Caco-2 (cell line): ENCODE results near the gene SH2D4B. TPM values are rescaled to one million over a fixed set of nuclear protein-coding genes. Genes with fewer than 3 reads are reported as not detected.

Experiments used
- BruUV-seq: library from RNA; stranded (reverse); fragments of 400-500 nt; replicated peaks from 2 replicates; lab custom pipeline; 2021; lab: Mats Ljungman, UMichigan
- CTCF ChIA-PET: fragments of 300-600 bp; sonication (Branson Sonifier 250); formaldehyde crosslinking; loops from one replicate; lab custom pipeline; 2022; ENCODE audit warnings: antibody characterized with exemption; lab: Charles Lee
- POLR2A ChIA-PET: fragments of 300-600 bp; sonication (Branson Sonifier 250); formaldehyde crosslinking; loops from one replicate; lab custom pipeline; 2022; ENCODE audit warnings: antibody characterized with exemption; lab: Charles Lee
- DNase-seq, 2 experiments: peaks; one replicate each; pipeline versions ENCODE4 v3.0.0 to v3.0.0-alpha.2; 2020 to 2022
- H3K27me3 ChIP-seq: replicated peaks from 2 replicates; pipeline ENCODE4 v1.6.0; 2011; ENCODE audit warnings: low read length; ENCODE audit not compliant: control insufficient read depth, insufficient read depth
- H3K36me3 ChIP-seq: 2 replicates; pipeline ENCODE4 v1.5.1; 2011; ENCODE audit warnings: low read length; ENCODE audit not compliant: control insufficient read depth, insufficient read depth
- H3K4me1 ChIP-seq: fragments of 250-450 bp; sonication (Bioruptor Pico); 2 replicates; pipeline ENCODE4 v1.5.1; 2020; ENCODE audit warnings: mild to moderate bottlenecking
- H3K4me3 ChIP-seq: 2 replicates; pipeline ENCODE4 v1.5.1; 2011; ENCODE audit warnings: low read depth, mild to moderate bottlenecking, control low read depth, low read length
- H3K9me3 ChIP-seq: fragments of 250-450 bp; sonication (Bioruptor Pico); 2 replicates; pipeline ENCODE4 v1.5.1; 2020; ENCODE audit warnings: mild to moderate bottlenecking, moderate library complexity
- H3K27ac Mint-ChIP-seq: one replicate; pipeline ENCODE4 v1.8.0; 2022; ENCODE audit warnings: mixed read lengths; ENCODE audit not compliant: unreplicated experiment
- H3K27me3 Mint-ChIP-seq: one replicate; pipeline ENCODE4 v1.8.0; 2022; ENCODE audit warnings: mixed read lengths; ENCODE audit not compliant: insufficient read depth, unreplicated experiment
- H3K36me3 Mint-ChIP-seq: one replicate; pipeline ENCODE4 v1.8.0; 2022; ENCODE audit warnings: mild to moderate bottlenecking, mixed read lengths; ENCODE audit not compliant: insufficient read depth, unreplicated experiment
- H3K4me1 Mint-ChIP-seq: one replicate; pipeline ENCODE4 v1.8.0; 2022; ENCODE audit warnings: low read depth, mixed read lengths; ENCODE audit not compliant: unreplicated experiment
- H3K4me3 Mint-ChIP-seq: one replicate; pipeline ENCODE4 v1.8.0; 2022; ENCODE audit warnings: mild to moderate bottlenecking, moderate library complexity, mixed read lengths; ENCODE audit not compliant: unreplicated experiment
- H3K9me3 Mint-ChIP-seq: one replicate; pipeline ENCODE4 v1.8.0; 2022; ENCODE audit warnings: mixed read lengths; ENCODE audit not compliant: unreplicated experiment
- CTCF ChIP-seq, 2 experiments: fragments of 200-600 bp in 1 of 2; IDR thresholded peaks; 1 replicate in 1 of 2; 2 replicates in 1 of 2; pipeline versions ENCODE4 v1.5.1 to v1.8.0; 2011 to 2022; ENCODE audit warnings: antibody characterized with exemption in 1 of 2, control low read depth in 1 of 2, inconsistent platforms in 1 of 2, low read depth in 1 of 2, low read length in 1 of 2, mild to moderate bottlenecking in 1 of 2, moderate library complexity in 1 of 2; ENCODE audit not compliant: insufficient read depth in 1 of 2, severe bottlenecking in 1 of 2, unreplicated experiment in 1 of 2
- intact Hi-C: fragments of 100-400 bp; cut with micrococcal nuclease; formaldehyde crosslinking; loops from one replicate; pipeline ENCODE4 v1.10.0; 2022; ENCODE audit not compliant: unreplicated experiment
- total RNA-seq: library from RNA; stranded (reverse); gene quantifications from 2 replicates; pipeline ENCODE4 v1.2.3, GENCODE V29; 2022

The SH2D4B gene
- total RNA-seq, 1 experiment from 2014 or later: 0.23 TPM

GRCh38 chr10:80500572-80501380 lies 36.9 kb upstream of the SH2D4B start:
- Histone ChIP-seq H3K36me3 (peaks cover 2% of the 10 kb centered on the region; the same call in 1 of the 2 replicates), H3K4me3 (no peak overlapping the region), H3K9me3 (peaks cover 5% of the 10 kb centered on the region; the same call in 1 of the 2 replicates), H3K4me1 (peaks cover 98% of the 10 kb centered on the region), H3K27me3 (no peaks in the 10 kb centered on the region)
- peaks cover 91% of the 10 kb centered on the region for H3K36me3 Mint-ChIP-seq
- peak overlapping the region; percentile 87 for H3K27ac Mint-ChIP-seq
- H3K4me3 Mint-ChIP-seq: peak overlapping the region; percentile 19
- no TSS peak for BruUV-seq
- CTCF ChIA-PET: interaction anchor here (0.6 to 0.7 kb wide), 2 partner anchors 77 to 162 kb away, joined by 3 read pairs; no protein-coding TSS in a partner anchor
- H3K4me1 Mint-ChIP-seq: peaks cover 92% of the 10 kb centered on the region
- POLR2A ChIA-PET: no interaction called here
- H3K27me3 Mint-ChIP-seq: no peaks in the 10 kb centered on the region
- no peak for DNase-seq
- intact Hi-C loops: no loop called here
- no peak for TF ChIP-seq CTCF (IDR thresholded peaks at IDR 0.05; ENCODE audit: insufficient read depth in 1 of 2, low read depth in 1 of 2, low read length in 1 of 2, severe bottlenecking in 1 of 2, unreplicated experiment in 1 of 2)
- H3K9me3 Mint-ChIP-seq: peaks cover 9% of the 10 kb centered on the region

GRCh38 chr10:80501381-80501912 lies 36.3 kb upstream of the SH2D4B start:
- intact Hi-C loops: no loop called here

More at GRCh38 chr10:80501381-80501912, 36.3 kb upstream of the SH2D4B start:
- Mint-ChIP-seq H3K27me3 (no peaks in the 10 kb centered on the region), H3K4me1 (peaks cover 89% of the 10 kb centered on the region), H3K4me3 (peak overlapping the region; percentile 66), H3K36me3 (peaks cover 93% of the 10 kb centered on the region), H3K9me3 (peaks cover 7% of the 10 kb centered on the region), H3K27ac (peak overlapping the region; percentile 87)
- no peak for DNase-seq
- no peaks in the 10 kb centered on the region for H3K27me3 ChIP-seq
- H3K36me3 ChIP-seq: peaks cover 2% of the 10 kb centered on the region; the same call in 1 of the 2 replicates
- H3K4me3 ChIP-seq: no peak overlapping the region
- POLR2A ChIA-PET: no interaction called here
- peaks cover 96% of the 10 kb centered on the region for H3K4me1 ChIP-seq
- CTCF ChIA-PET: interaction anchor here (0.7 to 0.9 kb wide), 3 partner anchors 57 to 202 kb away, joined by 3 read pairs; no protein-coding TSS in a partner anchor
- H3K9me3 ChIP-seq: no peaks in the 10 kb centered on the region
- TF ChIP-seq CTCF (IDR thresholded peaks at IDR 0.05; ENCODE audit: insufficient read depth in 1 of 2, low read depth in 1 of 2, low read length in 1 of 2, severe bottlenecking in 1 of 2, unreplicated experiment in 1 of 2): no peak
- no TSS peak for BruUV-seq
